ENCODE results near the gene USP40. TPM values are rescaled to one million over a fixed set of nuclear protein-coding genes. Genes with fewer than 3 reads are reported as not detected.

The USP40 gene
- total and polyA plus RNA-seq, 2 donors, result 16.1 to 26.7 TPM

GRCh38 chr2:233565685-233566140 is 869 bp downstream of the USP40 start:
- no peaks in the 10 kb centered on the region for H3K4me1 ChIP-seq (ENCODE audit: control insufficient read depth in 2 of 2, insufficient read depth in 2 of 2, low read length in 2 of 2)
- 4% methylated on average over 6 of the region's 6 CpGs for WGBS
- H3K27ac ChIP-seq (ENCODE audit: low read depth in 1 of 2, low read length in 1 of 2), result peak overlapping the region; percentile 60 to 65
- peaks cover 0 to 1% of the 10 kb centered on the region in 2 donors for H3K9me3 ChIP-seq (ENCODE audit: control insufficient read depth in 2 of 2, insufficient read depth in 1 of 2, low read length in 1 of 2)
- H3K4me3 ChIP-seq (ENCODE audit: low read length in 2 of 2), result peak overlapping the region; percentile 85 to 99
- no peaks in the 10 kb centered on the region for H3K36me3 ChIP-seq (ENCODE audit: control insufficient read depth in 2 of 2, insufficient read depth in 2 of 2, low read length in 1 of 2)
- peak in 3 of 9 donors; percentile 12 to 30 (median 26) for DNase-seq (ENCODE audit: low read depth in 6 of 9, low spot score in 9 of 9)
- H3K27me3 ChIP-seq (ENCODE audit: control insufficient read depth in 2 of 2, insufficient read depth in 1 of 2, low read length in 1 of 2), result peaks cover 0 to 3% of the 10 kb centered on the region in 2 donors

GRCh38 chr2:233563663-233564430 is 2.7 kb downstream of the USP40 start:
- H3K27ac ChIP-seq (ENCODE audit: low read depth in 1 of 2, low read length in 1 of 2), result no peak overlapping the region
- no peaks in the 10 kb centered on the region for H3K36me3 ChIP-seq (ENCODE audit: control insufficient read depth in 2 of 2, insufficient read depth in 2 of 2, low read length in 1 of 2)
- peaks cover 0 to 1% of the 10 kb centered on the region in 2 donors for H3K9me3 ChIP-seq (ENCODE audit: control insufficient read depth in 2 of 2, insufficient read depth in 1 of 2, low read length in 1 of 2)
- H3K27me3 ChIP-seq (ENCODE audit: control insufficient read depth in 2 of 2, insufficient read depth in 1 of 2, low read length in 1 of 2), result peaks cover 0 to 3% of the 10 kb centered on the region in 2 donors
- DNase-seq (ENCODE audit: low read depth in 6 of 9, low spot score in 9 of 9), result no peak
- H3K4me3 ChIP-seq (ENCODE audit: low read length in 2 of 2), result no peak overlapping the region
- no peaks in the 10 kb centered on the region for H3K4me1 ChIP-seq (ENCODE audit: control insufficient read depth in 2 of 2, insufficient read depth in 2 of 2, low read length in 2 of 2)
- 91% methylated on average over 8 of the region's 8 CpGs for WGBS

- Histone ChIP-seq H3K4me1 (ENCODE audit: control insufficient read depth in 2 of 2, insufficient read depth in 2 of 2, low read length in 2 of 2) (peaks cover 8 to 10% of the 10 kb centered on the region in 2 donors), H3K9me3 (ENCODE audit: control insufficient read depth in 2 of 2, insufficient read depth in 1 of 2, low read length in 1 of 2) (no peaks in the 10 kb centered on the region), H3K27me3 (ENCODE audit: control insufficient read depth in 2 of 2, insufficient read depth in 1 of 2, low read length in 1 of 2) (no peaks in the 10 kb centered on the region), H3K27ac (ENCODE audit: low read depth in 1 of 2, low read length in 1 of 2) (peak overlapping the region; percentile 53 to 77), H3K36me3 (ENCODE audit: control insufficient read depth in 2 of 2, insufficient read depth in 2 of 2, low read length in 1 of 2) (peaks cover 0 to 6% of the 10 kb centered on the region in 2 donors), H3K4me3 (ENCODE audit: low read length in 2 of 2) (no peak overlapping the region)
- peak in 8 of 9 donors; percentile 23 to 67 (median 33) for DNase-seq (ENCODE audit: low read depth in 6 of 9, low spot score in 9 of 9)
- WGBS, result 73% methylated on average over 7 of the region's 7 CpGs
These were observed 9.5 kb downstream of the USP40 start for GRCh38 chr2:233556881-233557736.

DNA sequence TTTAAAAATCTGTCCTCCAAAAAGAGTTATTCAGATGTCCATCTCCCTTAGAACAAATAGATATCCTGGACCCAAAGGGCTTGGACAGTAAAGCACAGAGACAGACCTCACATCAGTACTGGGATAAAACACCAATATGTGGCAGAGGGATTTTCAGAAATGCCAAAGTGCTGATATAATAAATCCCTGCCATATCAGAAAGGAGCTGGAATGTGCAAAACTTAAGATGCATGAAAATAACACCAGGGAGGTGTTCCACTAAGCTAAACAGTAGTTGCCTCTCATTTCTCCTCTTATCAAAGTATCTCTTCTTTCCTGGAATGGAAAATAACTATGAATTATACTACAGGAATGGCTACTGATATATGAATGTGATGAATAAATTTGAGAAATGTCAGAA is 13.2 kb downstream of the USP40 start:
- no peak for DNase-seq (ENCODE audit: low read depth in 6 of 9, low spot score in 9 of 9)
- no peak overlapping the region for H3K27ac ChIP-seq (ENCODE audit: low read depth in 1 of 2, low read length in 1 of 2)
- peaks cover 8 to 10% of the 10 kb centered on the region in 2 donors for H3K4me1 ChIP-seq (ENCODE audit: control insufficient read depth in 2 of 2, insufficient read depth in 2 of 2, low read length in 2 of 2)
- no peaks in the 10 kb centered on the region for H3K9me3 ChIP-seq (ENCODE audit: control insufficient read depth in 2 of 2, insufficient read depth in 1 of 2, low read length in 1 of 2)
- no peak overlapping the region for H3K4me3 ChIP-seq (ENCODE audit: low read length in 2 of 2)
- H3K27me3 ChIP-seq (ENCODE audit: control insufficient read depth in 2 of 2, insufficient read depth in 1 of 2, low read length in 1 of 2), result no peaks in the 10 kb centered on the region
- H3K36me3 ChIP-seq (ENCODE audit: control insufficient read depth in 2 of 2, insufficient read depth in 2 of 2, low read length in 1 of 2), result peaks cover 0 to 15% of the 10 kb centered on the region in 2 donors

- Histone ChIP-seq H3K27me3 (ENCODE audit: control insufficient read depth in 2 of 2, insufficient read depth in 1 of 2, low read length in 1 of 2) (no peaks in the 10 kb centered on the region), H3K36me3 (ENCODE audit: control insufficient read depth in 2 of 2, insufficient read depth in 2 of 2, low read length in 1 of 2) (peaks cover 0 to 23% of the 10 kb centered on the region in 2 donors), H3K9me3 (ENCODE audit: control insufficient read depth in 2 of 2, insufficient read depth in 1 of 2, low read length in 1 of 2) (no peaks in the 10 kb centered on the region), H3K4me1 (ENCODE audit: control insufficient read depth in 2 of 2, insufficient read depth in 2 of 2, low read length in 2 of 2) (no peaks in the 10 kb centered on the region), H3K27ac (ENCODE audit: low read depth in 1 of 2, low read length in 1 of 2) (no peak overlapping the region), H3K4me3 (ENCODE audit: low read length in 2 of 2) (no peak overlapping the region)
- 73% methylated on average over 4 of the region's 4 CpGs for WGBS
- DNase-seq (ENCODE audit: low read depth in 6 of 9, low spot score in 9 of 9), result no peak
These were observed 15.1 kb downstream of the USP40 start for GRCh38 chr2:233551491-233551890.

DNA sequence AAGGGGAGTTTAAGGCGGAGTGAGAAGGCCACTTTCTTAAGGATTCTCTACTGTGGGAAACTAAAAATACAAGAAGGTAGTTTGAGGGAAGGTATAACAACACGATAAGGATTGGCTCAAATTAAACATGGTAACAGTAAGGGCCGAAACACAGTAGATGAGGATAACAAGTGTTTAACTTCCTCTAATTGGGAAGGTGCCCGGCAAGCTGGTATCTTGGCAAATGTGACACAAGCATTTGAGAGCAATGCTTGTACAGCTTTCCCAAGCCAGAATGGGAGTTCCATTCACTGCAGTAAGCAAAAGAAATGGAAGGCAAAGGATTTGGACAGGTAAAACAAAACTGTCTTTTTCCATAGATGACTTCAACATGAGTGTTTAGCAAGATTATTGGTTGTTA is 19.8 kb downstream of the USP40 start:
- Histone ChIP-seq H3K27ac (ENCODE audit: low read depth in 1 of 2, low read length in 1 of 2) (no peak overlapping the region), H3K9me3 (ENCODE audit: control insufficient read depth in 2 of 2, insufficient read depth in 1 of 2, low read length in 1 of 2) (no peaks in the 10 kb centered on the region), H3K27me3 (ENCODE audit: control insufficient read depth in 2 of 2, insufficient read depth in 1 of 2, low read length in 1 of 2) (no peaks in the 10 kb centered on the region), H3K36me3 (ENCODE audit: control insufficient read depth in 2 of 2, insufficient read depth in 2 of 2, low read length in 1 of 2) (peaks cover 0 to 17% of the 10 kb centered on the region in 2 donors), H3K4me3 (ENCODE audit: low read length in 2 of 2) (no peak overlapping the region), H3K4me1 (ENCODE audit: control insufficient read depth in 2 of 2, insufficient read depth in 2 of 2, low read length in 2 of 2) (no peaks in the 10 kb centered on the region)
- DNase-seq (ENCODE audit: low read depth in 6 of 9, low spot score in 9 of 9), result no peak
- 98% methylated on average over 4 of the region's 4 CpGs for WGBS

DNA sequence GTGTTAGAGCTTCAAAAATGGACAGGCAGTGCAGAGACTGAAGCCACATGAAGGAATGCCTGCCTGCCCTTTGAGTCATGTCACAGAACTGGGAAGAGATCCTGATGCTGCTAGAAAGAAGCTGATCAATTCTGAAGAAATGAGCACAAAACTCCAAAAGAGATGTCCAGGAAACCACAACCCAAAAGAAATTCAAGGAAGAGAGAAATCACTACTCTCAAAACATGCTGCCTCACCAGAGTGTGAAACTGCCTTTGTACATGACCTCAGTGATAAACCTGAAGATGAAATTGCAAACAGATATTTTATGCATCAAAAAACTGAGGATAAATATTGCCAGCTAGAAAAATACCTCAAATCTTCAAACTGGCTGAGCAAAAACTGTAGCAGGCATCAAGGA is 20.5 kb downstream of the USP40 start:
- Histone ChIP-seq H3K4me1 (ENCODE audit: control insufficient read depth in 2 of 2, insufficient read depth in 2 of 2, low read length in 2 of 2) (no peaks in the 10 kb centered on the region), H3K36me3 (ENCODE audit: control insufficient read depth in 2 of 2, insufficient read depth in 2 of 2, low read length in 1 of 2) (peaks cover 0 to 14% of the 10 kb centered on the region in 2 donors), H3K4me3 (ENCODE audit: low read length in 2 of 2) (no peak overlapping the region), H3K9me3 (ENCODE audit: control insufficient read depth in 2 of 2, insufficient read depth in 1 of 2, low read length in 1 of 2) (no peaks in the 10 kb centered on the region), H3K27ac (ENCODE audit: low read depth in 1 of 2, low read length in 1 of 2) (no peak overlapping the region), H3K27me3 (ENCODE audit: control insufficient read depth in 2 of 2, insufficient read depth in 1 of 2, low read length in 1 of 2) (no peaks in the 10 kb centered on the region)
- DNase-seq (ENCODE audit: low read depth in 6 of 9, low spot score in 9 of 9), result no peak

DNA sequence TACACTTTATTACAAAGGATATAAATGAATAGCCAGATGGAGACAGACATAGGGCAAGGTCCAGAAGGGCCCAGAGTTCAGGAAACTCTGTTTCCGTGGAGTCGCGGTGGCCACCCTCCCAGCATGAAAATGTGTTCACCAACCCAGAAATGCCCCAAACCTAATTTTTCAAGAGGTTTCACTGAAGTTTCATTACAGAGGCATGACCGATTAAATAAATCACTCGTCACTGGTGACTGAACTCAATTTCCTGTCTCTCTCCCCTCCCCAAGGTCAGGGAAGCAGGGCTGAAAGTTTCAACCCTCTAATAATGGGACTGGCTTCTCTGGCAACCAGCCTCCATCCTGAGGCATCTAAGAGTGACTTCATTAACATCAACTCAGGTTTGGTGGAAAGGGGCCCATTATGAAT is 22.4 kb downstream of the USP40 start:
- WGBS, result 98% methylated on average over 5 of the region's 5 CpGs
- Histone ChIP-seq H3K27ac (ENCODE audit: low read depth in 1 of 2, low read length in 1 of 2) (no peak overlapping the region), H3K4me1 (ENCODE audit: control insufficient read depth in 2 of 2, insufficient read depth in 2 of 2, low read length in 2 of 2) (no peaks in the 10 kb centered on the region), H3K4me3 (ENCODE audit: low read length in 2 of 2) (no peak overlapping the region), H3K27me3 (ENCODE audit: control insufficient read depth in 2 of 2, insufficient read depth in 1 of 2, low read length in 1 of 2) (no peaks in the 10 kb centered on the region), H3K36me3 (ENCODE audit: control insufficient read depth in 2 of 2, insufficient read depth in 2 of 2, low read length in 1 of 2) (peaks cover 0 to 11% of the 10 kb centered on the region in 2 donors), H3K9me3 (ENCODE audit: control insufficient read depth in 2 of 2, insufficient read depth in 1 of 2, low read length in 1 of 2) (no peaks in the 10 kb centered on the region)
- DNase-seq (ENCODE audit: low read depth in 6 of 9, low spot score in 9 of 9), result no peak

DNA sequence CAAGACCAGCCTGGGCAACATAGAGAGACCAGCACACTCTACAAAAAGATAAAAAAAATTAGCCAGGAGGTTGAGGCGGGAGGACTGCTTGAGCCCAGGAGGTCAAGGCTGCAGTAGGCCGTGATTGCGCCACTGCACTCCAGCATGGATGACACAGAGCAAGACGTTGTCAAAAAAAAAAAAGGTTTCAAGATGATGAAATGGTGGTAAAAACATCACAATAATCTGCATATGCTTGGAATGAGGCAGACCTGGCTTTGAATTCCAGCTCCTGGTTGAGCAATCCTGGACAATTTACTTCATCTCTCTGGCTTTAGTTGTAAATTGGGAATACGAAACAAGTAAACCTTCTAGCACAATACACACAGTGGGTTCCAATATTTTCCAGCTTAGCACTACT is 24.1 kb downstream of the USP40 start:
- 76% methylated on average over 5 of the region's 5 CpGs for WGBS
- Histone ChIP-seq H3K27ac (ENCODE audit: low read depth in 1 of 2, low read length in 1 of 2) (no peak overlapping the region), H3K27me3 (ENCODE audit: control insufficient read depth in 2 of 2, insufficient read depth in 1 of 2, low read length in 1 of 2) (no peaks in the 10 kb centered on the region), H3K4me1 (ENCODE audit: control insufficient read depth in 2 of 2, insufficient read depth in 2 of 2, low read length in 2 of 2) (no peaks in the 10 kb centered on the region), H3K4me3 (ENCODE audit: low read length in 2 of 2) (no peak overlapping the region), H3K9me3 (ENCODE audit: control insufficient read depth in 2 of 2, insufficient read depth in 1 of 2, low read length in 1 of 2) (no peaks in the 10 kb centered on the region), H3K36me3 (ENCODE audit: control insufficient read depth in 2 of 2, insufficient read depth in 2 of 2, low read length in 1 of 2) (peaks cover 0 to 5% of the 10 kb centered on the region in 2 donors)
- DNase-seq (ENCODE audit: low read depth in 6 of 9, low spot score in 9 of 9), result no peak
